Activated naive CD4-positive, alpha-beta T cell (primary cell): ENCODE data around the gene CHD3.
A peak's percentile ranks its signal among the peaks of the same experiment; 100 is the strongest.

Experiments used
- DNase-seq, 4 experiments: peaks; one replicate each; lab custom pipeline; 2025; lab: John Stamatoyannopoulos, UW

CHD3 gene

DNA sequence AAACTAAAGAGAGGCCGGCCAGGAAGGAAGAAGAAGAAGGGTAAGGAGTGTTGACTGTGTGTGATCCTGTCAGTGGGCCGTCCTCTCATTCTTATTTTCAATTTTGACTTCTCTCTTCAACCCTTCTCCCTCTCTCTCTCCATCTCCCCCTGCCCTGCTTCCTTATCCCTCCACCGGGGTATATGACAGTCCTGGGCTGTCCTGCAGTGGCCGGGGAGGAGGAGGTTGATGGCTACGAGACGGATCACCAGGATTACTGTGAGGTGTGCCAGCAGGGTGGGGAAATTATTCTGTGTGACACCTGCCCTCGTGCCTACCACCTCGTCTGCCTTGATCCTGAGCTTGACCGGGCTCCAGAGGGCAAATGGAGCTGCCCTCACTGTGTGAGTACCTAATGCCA lies 5.6 kb downstream of the CHD3 start:
- DNase-seq = no peak

DNA sequence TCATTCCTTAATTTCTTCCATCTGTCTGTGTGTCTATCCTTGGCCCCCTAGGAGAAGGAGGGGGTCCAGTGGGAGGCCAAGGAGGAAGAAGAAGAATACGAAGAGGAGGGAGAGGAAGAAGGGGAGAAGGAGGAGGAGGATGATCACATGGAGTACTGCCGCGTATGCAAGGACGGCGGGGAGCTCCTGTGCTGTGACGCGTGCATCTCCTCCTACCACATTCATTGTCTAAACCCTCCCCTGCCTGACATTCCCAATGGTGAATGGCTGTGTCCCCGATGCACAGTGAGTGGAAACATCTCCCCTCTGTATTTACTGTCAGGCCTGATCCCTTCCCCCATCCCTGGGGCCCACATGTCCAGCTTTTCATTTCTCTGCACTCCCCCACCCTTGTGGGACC lies 6.3 kb downstream of the CHD3 start:
- DNase-seq = no peak

DNA sequence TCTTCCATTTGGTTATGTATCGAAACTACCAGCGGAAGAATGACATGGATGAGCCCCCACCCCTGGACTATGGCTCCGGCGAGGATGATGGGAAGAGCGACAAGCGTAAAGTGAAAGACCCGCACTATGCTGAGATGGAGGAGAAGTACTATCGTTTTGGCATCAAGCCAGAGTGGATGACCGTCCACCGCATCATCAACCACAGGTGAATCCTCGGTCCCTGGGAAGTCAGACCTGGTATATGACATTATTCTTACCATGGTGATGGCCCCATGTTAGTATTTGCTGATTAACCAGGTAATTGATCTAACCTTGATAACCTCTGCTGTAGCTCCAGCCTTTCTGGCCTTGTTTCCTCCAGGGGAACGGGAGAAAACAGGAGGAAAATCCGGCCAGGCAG lies 8.5 kb downstream of the CHD3 start:
- no peak for DNase-seq

DNA sequence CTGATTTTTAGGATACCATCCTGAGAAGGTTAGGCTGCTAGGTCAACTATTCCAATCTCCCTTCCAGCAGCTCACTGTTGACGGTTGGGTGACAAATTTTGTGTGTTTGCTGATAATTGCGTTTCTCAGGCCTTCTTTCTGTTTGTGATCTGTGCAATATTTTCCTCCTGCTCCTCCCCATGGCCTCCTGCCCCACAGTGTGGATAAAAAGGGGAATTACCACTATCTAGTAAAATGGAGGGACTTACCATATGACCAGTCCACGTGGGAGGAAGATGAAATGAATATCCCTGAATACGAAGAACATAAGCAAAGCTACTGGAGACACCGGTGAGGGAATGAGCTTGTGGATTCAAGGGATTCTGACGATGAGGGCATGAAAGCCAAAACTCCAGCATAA lies 9.2 kb downstream of the CHD3 start:
- DNase-seq = no peak

DNA sequence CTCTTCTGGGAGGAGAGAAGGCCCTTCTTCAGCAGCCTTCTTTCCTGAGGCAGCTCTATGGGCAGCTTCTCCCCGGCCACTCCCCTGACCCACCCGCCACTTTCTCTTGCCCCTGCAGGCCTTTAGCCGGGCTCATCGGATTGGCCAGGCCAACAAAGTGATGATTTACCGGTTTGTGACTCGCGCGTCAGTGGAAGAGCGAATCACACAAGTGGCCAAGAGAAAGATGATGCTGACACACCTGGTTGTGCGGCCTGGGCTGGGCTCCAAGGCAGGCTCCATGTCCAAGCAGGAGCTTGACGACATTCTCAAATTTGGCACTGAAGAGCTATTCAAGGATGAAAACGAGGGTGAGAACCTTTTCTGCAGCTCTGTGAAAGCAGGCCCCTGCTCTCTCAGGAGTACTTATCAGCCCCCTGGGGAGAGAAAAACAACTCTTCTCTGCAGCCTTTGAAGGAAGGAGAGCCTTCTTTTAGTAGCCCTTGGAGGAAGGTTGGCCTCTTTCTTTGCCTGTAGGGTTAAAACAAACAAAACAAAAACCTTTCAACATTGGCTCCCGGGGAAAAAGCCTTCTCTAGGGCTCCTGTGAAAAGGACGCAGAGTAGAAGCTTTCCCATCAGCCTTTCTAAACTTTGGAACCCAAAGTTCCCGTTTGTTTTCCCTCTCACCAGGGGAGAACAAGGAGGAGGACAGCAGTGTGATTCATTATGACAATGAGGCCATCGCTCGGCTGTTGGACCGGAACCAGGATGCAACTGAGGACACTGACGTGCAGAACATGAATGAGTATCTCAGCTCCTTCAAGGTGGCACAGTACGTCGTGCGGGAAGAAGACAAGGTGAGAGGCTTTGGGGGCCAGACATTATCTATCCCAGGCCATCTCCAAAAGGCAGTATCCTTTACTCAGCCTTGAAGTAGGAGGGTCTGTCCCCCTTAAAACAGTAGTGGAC lies 14.8 kb downstream of the CHD3 start:
- DNase-seq = no peak

DNA sequence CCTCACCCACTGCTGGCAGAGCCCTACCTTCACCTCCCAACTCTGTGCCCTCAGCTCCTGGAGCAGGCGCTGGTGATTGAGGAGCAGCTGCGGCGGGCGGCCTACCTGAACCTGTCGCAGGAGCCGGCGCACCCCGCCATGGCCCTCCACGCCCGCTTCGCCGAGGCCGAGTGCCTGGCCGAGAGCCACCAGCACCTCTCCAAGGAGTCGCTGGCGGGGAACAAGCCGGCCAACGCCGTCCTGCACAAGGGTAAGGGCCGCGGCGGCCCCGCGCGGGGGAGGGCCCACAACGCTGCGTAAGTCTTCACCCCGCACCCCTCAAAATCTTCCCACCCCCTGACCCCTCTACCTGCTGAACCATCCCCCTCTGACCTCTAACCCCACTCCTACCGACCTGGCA lies 20.5 kb downstream of the CHD3 start:
- DNase-seq = no peak

DNA sequence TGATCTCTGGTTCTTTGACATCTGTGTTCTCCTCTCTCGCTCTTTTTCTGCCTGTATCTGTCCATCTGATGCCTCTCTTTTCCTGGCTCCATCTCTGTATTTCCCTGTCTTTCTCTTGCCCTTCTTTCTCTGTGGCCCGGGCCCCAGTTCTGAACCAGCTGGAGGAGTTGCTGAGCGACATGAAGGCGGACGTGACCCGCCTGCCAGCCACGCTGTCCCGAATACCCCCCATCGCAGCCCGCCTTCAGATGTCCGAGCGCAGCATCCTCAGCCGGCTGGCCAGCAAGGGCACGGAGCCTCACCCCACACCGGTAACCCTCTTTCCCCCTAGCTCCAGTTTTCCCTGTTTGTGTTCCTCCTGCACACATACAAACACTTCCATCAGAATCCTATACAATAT lies 21.7 kb downstream of the CHD3 start:
- DNase-seq = no peak

DNA sequence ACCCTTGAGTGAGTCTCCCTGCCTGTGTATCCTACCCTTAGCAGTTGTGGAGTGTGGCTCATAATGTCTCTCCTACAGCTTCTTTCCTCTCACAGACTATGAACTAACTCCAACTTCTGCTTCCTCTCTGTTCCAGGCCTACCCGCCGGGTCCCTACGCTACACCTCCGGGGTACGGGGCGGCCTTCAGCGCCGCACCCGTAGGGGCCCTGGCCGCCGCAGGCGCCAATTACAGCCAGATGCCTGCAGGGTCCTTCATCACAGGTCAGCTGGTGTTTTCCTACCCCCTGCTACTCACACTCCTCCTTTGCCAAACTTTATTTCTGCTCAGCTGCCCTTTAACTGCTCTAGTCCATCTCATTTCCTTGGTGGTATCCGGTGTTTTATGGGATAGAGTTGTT lies 22.1 kb downstream of the CHD3 start:
- no peak for DNase-seq

DNA sequence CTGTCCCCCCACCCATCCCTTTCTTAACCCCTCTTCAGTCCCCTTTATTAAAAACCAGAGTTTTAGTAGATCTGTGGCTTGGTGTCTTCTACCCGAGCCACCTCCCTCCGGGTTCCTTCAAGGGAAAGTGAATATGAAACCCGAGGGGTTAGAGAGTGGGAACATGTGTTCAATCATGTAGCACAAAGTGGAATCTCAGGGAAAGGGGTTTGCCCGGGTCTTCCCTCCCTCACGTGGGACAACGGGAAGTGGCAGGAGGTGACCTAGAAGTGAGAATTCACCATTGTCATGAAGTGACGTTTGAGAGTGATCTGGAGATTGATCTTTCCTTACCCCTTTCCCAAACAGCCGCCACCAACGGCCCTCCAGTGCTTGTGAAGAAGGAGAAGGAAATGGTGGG lies 22.5 kb downstream of the CHD3 start:
- no peak for DNase-seq

DNA sequence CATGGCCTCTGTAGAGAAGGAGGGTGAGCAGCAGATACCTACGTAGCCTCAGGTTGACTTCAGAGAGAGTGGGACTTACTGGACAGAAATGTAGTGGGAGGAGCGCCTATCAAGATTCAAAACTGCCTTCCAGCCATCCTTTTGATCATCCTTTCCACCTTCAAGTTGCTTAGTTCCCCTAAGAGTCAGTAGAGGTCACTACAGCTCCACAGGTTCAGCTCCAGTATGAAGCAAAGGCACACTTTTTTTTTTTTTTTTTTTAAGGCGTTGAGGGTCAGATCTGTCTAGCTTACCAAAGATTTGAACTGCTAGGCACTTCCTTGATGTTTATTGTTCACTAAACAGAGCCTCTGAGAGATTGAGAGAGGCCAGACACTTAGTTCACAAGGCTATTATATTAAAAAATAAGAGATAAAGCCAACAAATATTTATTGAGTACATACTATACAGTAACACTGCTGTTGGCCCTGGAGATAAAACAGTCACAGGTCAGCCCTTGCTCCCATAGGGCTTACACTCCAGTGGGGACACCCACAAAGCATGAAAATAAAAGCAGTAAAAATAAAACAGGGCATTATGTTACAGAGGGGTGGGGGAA lies 24.4 kb downstream of the CHD3 start:
- no peak for DNase-seq

DNA sequence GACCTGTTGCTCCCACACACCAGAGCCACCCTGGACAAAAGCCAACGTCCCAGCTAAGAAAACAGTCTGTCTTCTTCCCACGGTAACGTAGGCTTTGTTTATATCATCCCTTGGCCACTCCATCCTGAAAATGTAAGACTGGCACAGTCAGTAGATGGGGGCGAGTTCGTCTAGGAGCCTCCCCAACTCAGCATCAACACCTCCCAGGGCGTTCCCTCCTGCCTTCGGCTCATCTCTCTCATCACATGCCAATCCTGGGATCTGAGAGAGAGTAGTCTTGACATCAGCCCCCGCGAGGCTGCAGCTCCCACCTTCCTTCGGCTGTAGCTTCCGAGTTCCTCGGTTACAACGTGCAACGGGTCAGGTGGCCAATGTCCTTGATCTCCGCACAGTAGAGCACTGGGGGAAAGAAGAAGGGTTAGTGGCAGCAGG lies 26.6 kb downstream of the CHD3 start:
- no peak for DNase-seq

DNA sequence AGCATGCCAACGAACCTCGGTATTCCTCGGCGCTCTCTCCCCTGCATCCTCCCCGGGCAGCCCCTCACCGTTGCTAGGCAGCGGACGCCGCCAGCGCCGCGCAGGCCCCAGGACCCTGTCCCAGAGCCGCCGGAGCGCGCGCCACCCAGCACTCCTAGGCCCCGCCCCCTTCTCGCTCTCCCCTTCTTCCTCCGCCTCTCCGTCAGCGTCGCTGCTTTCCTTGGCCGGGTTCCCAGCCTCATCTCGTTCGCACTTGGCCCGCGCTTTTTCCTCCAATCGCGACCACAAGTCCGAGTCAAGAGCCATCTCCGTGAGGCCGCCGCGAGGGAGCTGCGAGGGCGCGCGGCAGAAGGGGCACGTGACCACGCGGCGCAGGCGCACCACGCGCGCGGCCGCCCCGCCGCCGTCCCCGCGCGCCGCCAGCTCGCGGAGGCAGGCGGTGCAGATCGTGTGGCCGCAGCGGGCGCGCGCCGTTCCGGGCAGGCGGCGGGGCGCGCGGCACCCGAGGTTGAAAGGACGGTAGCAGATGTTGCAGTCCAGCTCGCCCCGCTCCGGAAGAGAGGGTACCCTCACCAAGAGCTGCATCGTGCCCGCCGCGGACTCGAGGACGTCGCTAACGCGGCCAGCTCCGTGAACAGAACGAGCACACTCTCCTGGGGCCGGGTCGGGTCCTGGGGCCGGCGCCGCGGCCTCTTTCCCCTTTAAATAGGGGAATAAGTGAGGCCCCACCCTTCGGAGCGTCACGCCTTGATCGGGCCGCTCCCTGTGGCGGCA lies 27.2 kb downstream of the CHD3 start, which contains the start of gene RNF227:
Gene RNF227, minus strand, starts transcription at position 679 of the 774 bp plus-strand sequence. Its CDS starts 94 bp downstream, at position 585.
- peak; percentile 46 to 69 (median 61) for DNase-seq

DNA sequence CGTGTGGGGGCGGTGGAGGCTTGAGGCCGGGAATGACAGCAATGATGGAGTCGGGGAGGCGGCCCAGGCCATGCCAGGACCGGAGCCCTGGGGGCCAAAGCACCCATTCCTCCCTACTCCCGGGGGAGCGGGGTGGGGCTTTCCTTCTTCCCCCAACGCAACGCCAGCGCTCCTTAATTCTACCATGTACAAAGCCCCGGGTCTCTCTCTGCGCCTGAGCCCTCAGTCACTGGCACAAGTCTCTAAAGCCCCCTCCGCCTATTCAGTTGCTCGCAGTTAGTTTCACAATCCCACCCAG lies 27.7 kb downstream of the CHD3 start:
- DNase-seq = no peak

DNA sequence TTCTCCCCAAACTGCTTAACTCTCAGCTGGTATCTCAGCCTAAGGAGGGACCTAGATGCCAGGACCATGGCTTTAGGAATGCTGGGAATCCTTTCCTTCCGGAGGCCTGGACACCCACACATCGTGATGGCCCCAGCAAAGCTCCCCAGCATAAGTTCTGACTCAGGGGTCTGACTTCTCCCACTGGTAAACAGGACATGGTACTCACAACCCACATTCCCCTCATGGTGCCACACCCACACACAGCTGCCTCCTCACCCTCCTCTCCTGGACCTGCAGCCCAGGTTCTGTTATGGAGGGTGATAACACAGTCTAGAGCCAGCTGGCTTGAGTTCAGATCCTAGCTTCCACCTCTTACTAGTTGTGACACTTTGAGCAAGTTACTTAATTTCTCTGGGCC lies 28.2 kb downstream of the CHD3 start:
- DNase-seq = no peak

DNA sequence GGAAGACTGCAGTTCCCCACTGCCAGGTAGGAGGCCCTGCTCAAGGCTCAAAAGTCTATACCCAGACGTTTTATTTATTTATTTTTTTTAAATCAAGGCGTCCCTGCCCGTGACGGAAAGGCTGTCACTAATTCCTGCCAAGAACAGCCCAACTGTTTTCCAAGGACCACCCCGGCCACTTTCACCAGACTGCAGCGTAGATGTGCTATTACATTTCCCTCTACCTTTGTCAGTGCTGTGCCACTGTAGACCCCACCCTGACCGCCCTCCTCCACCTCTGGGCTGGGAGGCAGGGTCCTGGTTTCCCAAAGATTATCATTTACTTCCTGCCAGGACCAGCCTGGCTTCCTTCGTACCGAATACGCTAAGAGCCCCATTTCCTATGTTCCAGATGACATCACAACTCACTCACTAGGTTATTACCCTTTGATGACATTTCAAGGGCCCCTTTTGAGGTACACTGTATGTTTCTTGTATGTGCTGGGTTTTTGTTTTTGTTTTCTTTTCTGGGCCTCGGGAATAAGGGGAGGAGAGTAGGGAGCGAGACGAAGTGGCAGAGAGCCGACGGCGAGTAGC lies 33.8 kb downstream of the CHD3 start:
- no peak for DNase-seq

DNA sequence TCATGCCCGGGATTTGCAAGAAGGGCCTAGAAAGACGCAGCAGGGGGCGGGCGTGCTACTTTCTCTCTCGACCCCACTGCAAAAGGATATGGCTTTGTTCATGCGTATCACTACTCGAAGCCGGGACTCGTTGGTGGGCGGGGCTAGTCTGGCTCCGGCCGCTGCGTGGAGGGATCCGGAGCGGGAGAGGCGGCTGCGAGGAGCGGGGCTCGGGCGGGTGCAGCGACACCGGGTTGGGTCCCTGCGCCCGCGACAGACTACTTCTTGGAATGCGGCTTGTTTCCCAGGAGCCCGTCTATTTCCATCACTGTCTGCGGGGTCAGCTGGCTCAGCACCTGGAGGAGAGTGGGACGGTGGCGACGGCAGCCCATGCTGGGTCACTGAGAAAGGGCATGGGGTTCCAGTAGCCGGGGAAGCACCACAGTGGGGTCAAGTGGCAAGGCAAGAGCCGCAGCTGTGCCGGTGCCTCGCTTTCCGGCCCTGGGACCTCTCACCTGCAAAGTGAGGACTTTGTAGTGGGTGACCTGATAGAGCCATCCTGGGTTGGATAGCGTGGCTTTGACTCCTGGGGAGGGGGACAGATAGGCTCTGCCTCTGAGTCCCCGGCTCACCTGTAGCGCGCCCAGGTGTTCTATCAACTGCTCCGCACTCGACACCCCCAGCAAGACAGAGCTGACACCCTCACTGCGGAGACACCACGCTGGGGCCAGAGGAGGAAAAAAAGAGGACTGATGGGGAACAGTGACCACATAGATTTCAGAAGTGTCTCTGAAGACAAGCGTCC lies 34.4 kb downstream of the CHD3 start:
- DNase-seq = peak; percentile 28 to 80 (median 56)

DNA sequence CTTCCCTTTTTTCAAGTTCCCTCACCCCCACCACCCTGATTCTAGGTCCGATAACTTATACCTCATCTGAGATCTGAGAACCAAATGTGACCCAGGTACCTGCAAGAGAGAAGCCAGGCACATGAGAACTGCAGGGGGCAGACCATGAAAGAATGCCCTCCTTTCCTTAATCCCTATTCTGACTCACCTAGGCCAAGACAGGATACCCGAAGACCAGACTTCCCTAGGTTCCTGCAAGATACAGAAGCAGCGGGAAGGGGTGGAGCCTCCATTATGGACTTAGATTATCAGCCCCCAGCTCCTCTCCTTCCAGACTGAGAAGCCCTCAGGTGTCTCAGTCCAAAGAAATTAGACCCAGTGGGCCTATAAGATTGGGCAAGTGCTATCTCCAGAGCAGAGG lies 39.0 kb downstream of the CHD3 start:
- no peak for DNase-seq

DNA sequence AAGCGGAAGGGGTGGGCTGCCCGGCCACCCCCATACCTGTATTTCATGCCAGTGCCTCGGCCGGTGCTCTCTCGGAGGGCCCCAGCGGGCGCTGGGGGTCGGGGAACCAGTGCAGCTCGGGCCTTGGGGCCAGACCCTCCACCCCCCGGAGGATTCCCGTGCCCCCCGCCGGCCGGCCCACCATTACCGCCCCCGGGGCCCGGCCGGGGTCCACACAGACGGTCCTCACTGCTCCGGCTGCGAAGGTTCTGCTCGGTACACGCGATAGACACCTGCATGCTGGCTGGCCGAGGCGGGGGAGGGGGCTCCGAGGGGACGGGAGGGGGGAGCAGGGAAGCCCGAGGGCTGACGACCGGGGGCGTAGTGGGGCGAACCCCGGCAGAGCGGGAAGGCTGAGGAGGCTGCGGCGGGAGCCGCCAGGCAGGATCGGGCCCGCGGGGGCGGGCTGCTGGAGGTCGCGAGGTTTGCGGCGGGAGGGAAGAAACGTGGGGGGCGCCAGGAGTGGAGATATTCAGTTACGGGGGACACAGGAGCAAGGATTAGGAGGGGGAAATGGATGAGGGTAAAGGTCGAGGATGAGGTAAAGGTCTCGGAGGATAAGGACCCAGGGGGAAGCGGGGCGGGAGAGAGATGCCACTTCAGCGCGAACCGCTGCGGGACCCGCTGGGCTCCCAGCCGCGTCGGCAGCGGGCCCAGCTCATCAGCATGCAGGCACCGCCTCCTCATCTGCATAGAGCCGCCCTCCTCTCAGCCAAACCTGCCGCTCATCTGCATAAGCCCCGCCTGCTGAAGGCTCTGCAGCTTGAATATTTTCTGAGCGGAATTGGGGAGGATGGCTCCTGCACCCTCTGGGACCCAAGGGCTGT lies 40.8 kb downstream of the CHD3 start, which contains the start of gene KCNAB3:
Gene KCNAB3, minus strand, starts transcription at position 699 of the 866 bp plus-strand sequence. Its CDS starts 421 bp downstream, at position 278.
- DNase-seq = peak in 1 of 4 experiments; percentile 18

DNA sequence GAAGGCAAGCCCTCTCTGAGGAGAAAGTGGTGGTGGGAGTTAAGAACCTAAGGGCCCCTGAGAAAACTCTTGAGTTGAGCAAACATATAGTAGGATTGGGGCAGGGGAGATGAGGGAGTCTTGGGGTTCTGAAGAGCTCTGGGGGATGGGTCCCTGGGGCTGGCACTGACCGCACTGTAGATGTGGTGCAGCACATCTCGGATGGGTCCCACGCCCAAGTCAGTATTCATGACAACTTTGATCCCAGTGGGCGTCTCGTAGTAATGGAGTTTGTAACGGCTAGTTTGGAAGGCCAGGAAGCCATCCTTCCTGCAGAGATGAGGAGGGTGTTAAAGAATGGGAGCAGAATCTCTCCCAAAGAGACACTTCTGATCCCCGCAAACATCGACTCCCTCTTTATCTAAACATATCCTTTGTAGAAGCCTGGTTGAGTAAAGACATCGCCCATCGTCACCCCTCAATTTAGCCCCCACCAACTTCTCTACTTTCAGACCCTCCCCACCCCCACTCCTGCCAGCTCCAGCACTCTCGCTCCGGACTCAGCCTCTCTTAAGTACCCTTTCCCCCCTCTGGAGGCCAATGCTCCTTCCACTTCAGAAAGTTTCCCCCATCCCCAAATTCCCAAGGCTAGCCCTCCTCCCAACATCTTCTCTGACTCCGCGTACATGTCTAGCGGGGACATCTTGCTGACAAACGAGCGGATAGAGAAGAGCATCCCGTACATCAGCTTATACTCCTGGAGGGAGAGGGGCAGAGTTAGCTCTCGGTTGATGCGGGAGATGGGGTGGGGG lies 42.4 kb downstream of the CHD3 start:
- no peak for DNase-seq
